ENCODE data around the gene SLC25A30.
"Not testable (repeated sequence)": the region's sequence is repeated elsewhere in the genome, so short reads cannot be mapped to it uniquely, and the experiment has no call there.

The SLC25A30 gene

DNA sequence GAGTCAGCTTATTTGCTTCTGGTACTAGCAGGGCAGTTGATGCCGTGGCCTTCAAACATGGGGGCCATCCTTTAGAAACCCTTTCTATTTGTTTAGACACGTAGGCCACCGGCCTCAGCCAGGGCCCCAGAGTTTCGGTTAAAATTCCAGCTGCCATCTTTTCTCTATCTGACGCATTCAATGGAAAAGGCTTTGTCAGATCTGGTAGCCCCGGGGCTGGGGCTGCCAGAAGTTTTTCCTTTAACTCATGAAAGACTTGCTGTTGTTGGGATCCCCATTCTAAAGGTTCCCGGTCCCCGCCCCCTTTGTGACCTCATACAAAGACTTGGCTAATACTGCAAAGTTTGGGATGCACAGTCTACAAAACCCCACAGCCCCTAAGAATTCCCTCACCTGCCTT, 41.5 kb downstream of the SLC25A30 start:
- not testable (repeated sequence) for DNase-seq (ENCODE audit: low read depth); H3K4me3 ChIP-seq (ENCODE audit: low read depth, low read length)

DNA sequence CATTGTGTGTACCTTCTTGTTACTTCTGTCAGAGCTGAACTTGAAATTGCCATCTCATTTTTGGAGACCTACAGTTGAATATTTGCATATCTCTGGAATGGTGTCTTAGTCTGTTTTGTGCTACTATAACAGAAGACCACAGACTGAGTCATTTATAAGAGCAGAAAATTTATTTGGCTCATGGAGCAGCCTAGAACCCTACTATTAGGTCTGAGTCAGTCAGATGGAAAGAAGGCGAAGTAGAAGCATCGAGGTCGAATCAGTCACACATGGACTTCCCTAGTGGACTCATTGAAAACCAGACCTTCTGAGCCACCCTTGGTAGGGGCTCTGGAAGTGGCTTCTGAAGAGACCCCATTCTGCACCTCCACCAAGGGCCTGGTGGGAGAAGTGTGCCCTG, 43.3 kb downstream of the SLC25A30 start:
- TF ChIP-seq, protein P1, sequence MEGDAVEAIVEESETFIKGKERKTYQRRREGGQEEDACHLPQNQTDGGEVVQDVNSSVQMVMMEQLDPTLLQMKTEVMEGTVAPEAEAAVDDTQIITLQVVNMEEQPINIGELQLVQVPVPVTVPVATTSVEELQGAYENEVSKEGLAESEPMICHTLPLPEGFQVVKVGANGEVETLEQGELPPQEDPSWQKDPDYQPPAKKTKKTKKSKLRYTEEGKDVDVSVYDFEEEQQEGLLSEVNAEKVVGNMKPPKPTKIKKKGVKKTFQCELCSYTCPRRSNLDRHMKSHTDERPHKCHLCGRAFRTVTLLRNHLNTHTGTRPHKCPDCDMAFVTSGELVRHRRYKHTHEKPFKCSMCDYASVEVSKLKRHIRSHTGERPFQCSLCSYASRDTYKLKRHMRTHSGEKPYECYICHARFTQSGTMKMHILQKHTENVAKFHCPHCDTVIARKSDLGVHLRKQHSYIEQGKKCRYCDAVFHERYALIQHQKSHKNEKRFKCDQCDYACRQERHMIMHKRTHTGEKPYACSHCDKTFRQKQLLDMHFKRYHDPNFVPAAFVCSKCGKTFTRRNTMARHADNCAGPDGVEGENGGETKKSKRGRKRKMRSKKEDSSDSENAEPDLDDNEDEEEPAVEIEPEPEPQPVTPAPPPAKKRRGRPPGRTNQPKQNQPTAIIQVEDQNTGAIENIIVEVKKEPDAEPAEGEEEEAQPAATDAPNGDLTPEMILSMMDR (IDR thresholded peaks at IDR 0.05; ENCODE audit: low read depth, low read length): no peak
- TF ChIP-seq, protein P2, sequence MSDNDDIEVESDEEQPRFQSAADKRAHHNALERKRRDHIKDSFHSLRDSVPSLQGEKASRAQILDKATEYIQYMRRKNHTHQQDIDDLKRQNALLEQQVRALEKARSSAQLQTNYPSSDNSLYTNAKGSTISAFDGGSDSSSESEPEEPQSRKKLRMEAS (IDR thresholded peaks at IDR 0.05; ENCODE audit: low read depth, low read length): no peak
- TF ChIP-seq MYC (IDR thresholded peaks at IDR 0.05; ENCODE audit: low read depth, low read length) (no peak), POLR2A (IDR thresholded peaks at IDR 0.05; ENCODE audit: extremely low read depth, insufficient read length) (no peak)
- DNase-seq (ENCODE audit: low read depth): no peak
- H3K4me3 ChIP-seq (ENCODE audit: low read depth, low read length): no peak overlapping the region

DNA sequence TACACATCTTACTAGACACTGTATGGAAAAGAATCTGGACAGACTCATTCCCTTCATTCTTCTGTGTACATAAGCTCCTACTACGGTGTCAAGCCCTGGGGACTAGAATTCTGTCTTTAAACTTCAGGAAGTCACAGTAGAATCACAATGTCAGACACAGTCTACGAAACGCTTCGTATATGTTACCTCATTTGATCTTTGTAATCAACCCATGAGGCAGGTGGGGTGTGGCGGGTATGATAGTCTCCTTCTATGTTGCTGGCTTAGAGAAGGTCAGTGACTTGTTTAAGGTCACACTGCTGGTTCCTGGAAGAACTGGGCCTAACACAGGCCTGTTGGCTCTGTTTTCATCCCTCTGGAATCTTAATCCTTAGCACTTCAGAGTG, 45.0 kb downstream of the SLC25A30 start:
- no peak for TF ChIP-seq POLR2A (IDR thresholded peaks at IDR 0.05; ENCODE audit: extremely low read depth, insufficient read length)
- no peak for TF ChIP-seq MYC (IDR thresholded peaks at IDR 0.05; ENCODE audit: low read depth, low read length)
- H3K4me3 ChIP-seq (ENCODE audit: low read depth, low read length): no peak overlapping the region
- DNase-seq (ENCODE audit: low read depth): no peak

DNA sequence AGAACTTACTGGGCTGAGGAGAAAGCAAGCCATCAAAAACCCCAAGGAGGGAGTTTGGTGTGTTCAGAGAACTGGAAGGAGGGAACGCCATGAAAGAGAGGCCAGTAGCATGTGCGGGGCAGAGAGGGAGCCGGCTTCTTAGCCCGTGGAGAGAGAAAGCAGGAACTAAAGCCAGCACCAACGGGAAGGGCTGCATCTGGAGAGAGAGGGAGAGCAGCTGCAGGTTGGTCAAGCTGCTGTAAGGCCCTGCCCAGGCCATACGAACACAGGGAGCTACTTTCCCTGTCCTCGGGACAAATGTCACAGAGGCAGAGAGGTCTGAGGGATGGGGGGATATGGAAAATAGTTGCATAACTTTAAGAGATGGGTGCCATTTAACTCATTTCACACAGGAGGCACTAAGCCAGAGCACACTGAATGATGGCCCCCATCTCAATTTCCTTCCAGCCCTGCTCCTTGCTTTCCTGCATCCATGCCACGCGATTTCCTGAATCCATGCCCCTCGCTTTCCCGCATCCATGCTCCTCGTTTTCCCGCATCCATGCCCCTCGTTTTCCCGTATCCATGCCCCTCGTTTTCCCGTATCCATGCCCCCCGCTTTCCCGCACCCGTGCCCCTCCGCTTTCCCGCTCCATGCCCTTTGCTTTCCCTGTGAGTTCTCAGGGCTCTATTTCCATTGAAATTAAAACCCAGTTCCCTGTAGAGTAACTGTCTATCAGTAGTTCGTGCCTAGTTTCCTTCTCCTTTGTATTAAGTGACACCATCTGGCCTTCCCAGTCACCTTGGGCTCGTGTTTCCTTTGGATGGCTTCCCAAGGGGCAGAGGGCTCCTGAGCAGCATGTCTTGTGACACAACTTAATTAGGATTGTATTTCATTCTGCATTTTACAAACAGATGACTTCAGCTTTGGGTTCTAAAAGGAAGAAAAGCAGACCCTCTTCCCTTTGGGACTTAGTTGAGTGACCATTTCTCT, 45.7 kb downstream of the SLC25A30 start:
- no peak for TF ChIP-seq MYC (IDR thresholded peaks at IDR 0.05; ENCODE audit: low read depth, low read length)
- TF ChIP-seq POLR2A (IDR thresholded peaks at IDR 0.05; ENCODE audit: extremely low read depth, insufficient read length): no peak
- TF ChIP-seq, protein P1 (IDR thresholded peaks at IDR 0.05; ENCODE audit: low read depth, low read length): no peak
- TF ChIP-seq, protein P2 (IDR thresholded peaks at IDR 0.05; ENCODE audit: low read depth, low read length): no peak
- DNase-seq (ENCODE audit: low read depth): no peak
- no peak overlapping the region for H3K4me3 ChIP-seq (ENCODE audit: low read depth, low read length)

DNA sequence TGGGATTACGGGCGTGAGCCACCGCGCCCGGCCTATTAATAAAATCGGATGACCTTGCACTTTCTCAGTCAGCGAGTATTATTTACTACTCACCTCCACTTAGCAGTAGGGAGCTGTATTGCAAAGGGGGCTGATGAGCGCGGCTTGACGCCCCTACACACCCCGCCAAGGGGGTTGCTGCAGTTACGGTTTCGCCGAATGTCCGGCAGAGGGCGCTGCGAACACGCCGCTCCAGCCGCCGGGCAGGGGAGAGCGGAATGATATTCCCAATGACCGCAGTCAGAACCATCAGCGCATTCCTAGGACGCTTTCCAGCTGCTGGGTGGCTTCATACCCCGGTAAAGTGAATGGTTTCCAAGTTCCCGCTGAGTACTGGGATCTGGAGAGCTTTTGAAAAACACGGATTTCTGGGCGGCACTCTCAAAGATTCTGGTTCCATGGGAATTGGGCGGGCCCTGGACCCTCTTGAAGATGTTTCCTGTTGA, 47.2 kb downstream of the SLC25A30 start:
- DNase-seq (ENCODE audit: low read depth): peak; percentile 39
- no peak overlapping the region for H3K4me3 ChIP-seq (ENCODE audit: low read depth, low read length)
- TF ChIP-seq, protein P1 (IDR thresholded peaks at IDR 0.05; ENCODE audit: low read depth, low read length): peak; percentile 66
- TF ChIP-seq POLR2A (IDR thresholded peaks at IDR 0.05; ENCODE audit: extremely low read depth, insufficient read length): no peak

DNA sequence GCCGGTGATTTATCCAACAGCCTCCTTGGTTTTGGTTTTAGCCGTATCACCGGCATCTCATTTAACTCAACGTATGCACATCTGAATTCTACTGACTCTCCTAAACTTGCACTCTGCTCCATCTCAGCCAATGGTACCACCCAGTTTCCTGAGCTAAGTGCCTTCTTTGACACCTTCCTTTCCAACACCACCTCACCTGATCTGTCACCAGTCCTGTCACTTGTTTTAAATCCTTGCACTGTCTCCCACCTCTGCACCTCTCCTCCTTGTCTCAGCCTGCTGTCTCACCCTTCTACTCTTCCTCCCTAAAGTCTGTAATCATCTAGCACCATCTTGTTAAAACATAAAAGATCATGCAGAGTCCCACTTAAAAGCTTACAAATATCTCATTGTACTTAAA, 49.1 kb downstream of the SLC25A30 start:
- no peak for DNase-seq (ENCODE audit: low read depth)
- H3K4me3 ChIP-seq (ENCODE audit: low read depth, low read length): no peak overlapping the region
- TF ChIP-seq MYC (IDR thresholded peaks at IDR 0.05; ENCODE audit: low read depth, low read length) (no peak), POLR2A (IDR thresholded peaks at IDR 0.05; ENCODE audit: extremely low read depth, insufficient read length) (no peak)
- TF ChIP-seq, protein P2 (IDR thresholded peaks at IDR 0.05; ENCODE audit: low read depth, low read length): no peak
- TF ChIP-seq, protein P1 (IDR thresholded peaks at IDR 0.05; ENCODE audit: low read depth, low read length): no peak

DNA sequence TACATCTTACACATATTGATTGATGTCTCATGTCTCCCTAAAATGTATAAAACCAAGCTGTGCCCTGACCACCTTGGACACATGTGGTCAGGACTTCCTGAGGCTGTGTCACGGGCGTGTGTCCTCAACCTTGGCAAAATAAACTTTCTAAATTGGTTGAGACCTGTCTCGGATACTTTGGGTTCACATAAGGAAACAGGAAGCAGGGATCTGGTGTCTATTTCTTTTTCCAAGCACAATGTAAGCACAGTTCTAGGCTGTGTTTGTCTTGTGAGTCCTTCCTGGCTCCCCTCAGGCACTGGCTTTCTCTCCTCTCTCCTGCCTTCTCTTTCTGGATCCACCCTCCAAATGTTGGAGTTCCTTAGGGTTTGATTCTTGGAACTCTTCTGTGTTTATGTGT, 49.6 kb downstream of the SLC25A30 start:
- DNase-seq (ENCODE audit: low read depth): no peak
- no peak overlapping the region for H3K4me3 ChIP-seq (ENCODE audit: low read depth, low read length)
- TF ChIP-seq, protein P2 (IDR thresholded peaks at IDR 0.05; ENCODE audit: low read depth, low read length): no peak

Measured in NB4 (cell line).